Lower leg skin (tissue), 4 donors: ENCODE results near the gene PLXDC2. TPM values are rescaled to one million over a fixed set of nuclear protein-coding genes. Genes with fewer than 3 reads are reported as not detected.
"Not testable (repeated sequence)": the region's sequence is repeated elsewhere in the genome, so short reads cannot be mapped to it uniquely, and the experiment has no call there.

ENCODE experiments used
- DNase-seq, 2 donors: peaks; one replicate each; pipeline ENCODE4 v3.0.0-alpha.2; 2019; ENCODE audit warnings: low spot score in 2 of 2
- H3K4me3 ChIP-seq: fragments of 200-600 bp; sonication (generic); 2 replicates; pipeline ENCODE4 v1.5.1; 2017; ENCODE audit warnings: mild to moderate bottlenecking, low read depth; ENCODE audit not compliant: poor library complexity, severe bottlenecking
- CTCF ChIP-seq, 3 donors: fragments of 450-650 bp; IDR thresholded peaks; one replicate each; pipeline ENCODE4 v1.5.1; 2016; ENCODE audit warnings: antibody characterized with exemption in 3 of 3, mild to moderate bottlenecking in 3 of 3, moderate library complexity in 2 of 3
- POLR2A ChIP-seq, 2 donors: fragments of 450-650 bp; IDR thresholded peaks; one replicate each; pipeline ENCODE4 v1.6.1; 2016 to 2017; ENCODE audit warnings: antibody characterized with exemption in 2 of 2, mild to moderate bottlenecking in 1 of 2, moderate library complexity in 1 of 2
- WGBS, 2 donors: methylation state at CpG; one replicate each; pipeline ENCODE4 v1.1.5; 2018; 5-methylcytosine and 5-hydroxymethylcytosine counted together
- intact Hi-C: fragments of 100-400 bp; cut with DNase I; formaldehyde crosslinking; loops from one replicate; pipeline ENCODE4 v1.15.0; 2023; ENCODE audit warnings: low total_unique reads
- total RNA-seq, 4 donors: library from RNA; depleted of rRNA; stranded (reverse); fragments of >200 nt; gene quantifications; one replicate each; pipeline ENCODE4 v1.1.0, GENCODE V29; 2016

Gene PLXDC2
- total RNA-seq, 4 donors from 2014 or later: 75.3 to 113 (median 95.3) TPM

GRCh38 chr10:20175719-20176118 lies 359.5 kb downstream of the PLXDC2 start:
- no peak for DNase-seq
- intact Hi-C loops: no loop called here
- no peak overlapping the region for H3K4me3 ChIP-seq
- no peak for TF ChIP-seq POLR2A (IDR thresholded peaks at IDR 0.05)
- WGBS, 2 donors: 65 to 83% methylated on average over 3 of the region's 3 CpGs

GRCh38 chr10:20180766-20181165 lies 364.5 kb downstream of the PLXDC2 start:
- TF ChIP-seq CTCF (IDR thresholded peaks at IDR 0.05): no peak
- no peak for TF ChIP-seq POLR2A (IDR thresholded peaks at IDR 0.05)
- WGBS, 2 donors: 92 to 97% methylated on average over 1 of the region's 1 CpG
- H3K4me3 ChIP-seq: no peak overlapping the region
- intact Hi-C loops: no loop called here
- no peak for DNase-seq

GRCh38 chr10:20181434-20181833 lies 365.2 kb downstream of the PLXDC2 start:
- WGBS, 2 donors: 77 to 86% methylated on average over 5 of the region's 5 CpGs
- intact Hi-C loops: no loop called here

GRCh38 chr10:20185116-20185515 lies 368.9 kb downstream of the PLXDC2 start:
- DNase-seq: no peak
- intact Hi-C loops: no loop called here
- TF ChIP-seq POLR2A (IDR thresholded peaks at IDR 0.05): no peak
- no peak for TF ChIP-seq CTCF (IDR thresholded peaks at IDR 0.05)
- H3K4me3 ChIP-seq: no peak overlapping the region

More at GRCh38 chr10:20181434-20181833, 365.2 kb downstream of the PLXDC2 start:
- H3K4me3 ChIP-seq: no peak overlapping the region
- DNase-seq: no peak
- TF ChIP-seq POLR2A (IDR thresholded peaks at IDR 0.05): no peak
- TF ChIP-seq CTCF (IDR thresholded peaks at IDR 0.05): no peak

- WGBS, 2 donors: 78 to 82% methylated on average over 3 of the region's 3 CpGs
- DNase-seq, H3K4me3 ChIP-seq, intact Hi-C loops: not testable (repeated sequence)
Observed at GRCh38 chr10:20191392-20191791, 375.2 kb downstream of the PLXDC2 start.

- 79 to 93% methylated on average over 6 of the region's 6 CpGs for WGBS, 2 donors
- DNase-seq: no peak
- no peak for TF ChIP-seq CTCF (IDR thresholded peaks at IDR 0.05)
- H3K4me3 ChIP-seq: no peak overlapping the region
- intact Hi-C loops: no loop called here
Observed at GRCh38 chr10:20195076-20195475, 378.8 kb downstream of the PLXDC2 start.

GRCh38 chr10:20200758-20201157 lies 384.5 kb downstream of the PLXDC2 start:
- WGBS, 2 donors: 90 to 96% methylated on average over 1 of the region's 1 CpG
- H3K4me3 ChIP-seq: no peak overlapping the region
- TF ChIP-seq CTCF (IDR thresholded peaks at IDR 0.05) (no peak), POLR2A (IDR thresholded peaks at IDR 0.05) (no peak)
- DNase-seq: no peak
- intact Hi-C loops: no loop called here
